ENCODE results near the gene RIPK4.
"Not testable (repeated sequence)": the region's sequence is repeated elsewhere in the genome, so short reads cannot be mapped to it uniquely, and the experiment has no call there.

Gene RIPK4

DNA sequence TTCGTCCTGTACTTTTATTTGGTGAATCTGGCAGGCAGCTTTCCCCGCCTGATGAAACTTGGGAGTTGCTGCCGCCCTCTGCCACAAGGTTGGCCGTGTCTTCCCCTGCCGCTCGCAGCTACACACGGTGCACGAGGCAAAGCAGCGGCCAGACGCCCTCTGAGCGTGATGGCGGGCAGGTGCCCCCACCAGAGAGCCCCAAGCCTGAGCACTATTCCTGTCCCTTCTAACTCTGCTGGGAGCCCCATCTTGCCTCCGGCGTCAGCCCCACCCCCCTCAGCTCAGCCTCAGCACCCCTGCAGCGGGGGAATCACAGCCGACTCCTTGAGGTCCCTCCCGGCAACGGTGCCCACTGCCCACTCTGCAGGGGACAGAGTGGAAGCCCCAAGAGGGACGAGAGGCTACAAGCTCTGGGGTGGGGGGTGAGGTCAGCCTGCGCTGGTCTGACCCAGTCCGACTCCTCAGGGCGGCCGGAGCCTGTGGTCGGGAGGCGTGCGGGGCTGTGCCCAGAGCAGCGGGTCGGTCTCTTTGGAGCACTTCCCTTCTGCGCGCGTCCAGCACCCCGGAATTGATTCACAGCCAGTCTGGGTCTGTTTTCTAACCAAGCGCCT lies 41.3 kb downstream of the RIPK4 start:
- H3K4me3 ChIP-seq (ENCODE audit: low read depth, low read length) = no peak overlapping the region
- DNase-seq (ENCODE audit: low read depth) = no peak
- TF ChIP-seq, protein P1, sequence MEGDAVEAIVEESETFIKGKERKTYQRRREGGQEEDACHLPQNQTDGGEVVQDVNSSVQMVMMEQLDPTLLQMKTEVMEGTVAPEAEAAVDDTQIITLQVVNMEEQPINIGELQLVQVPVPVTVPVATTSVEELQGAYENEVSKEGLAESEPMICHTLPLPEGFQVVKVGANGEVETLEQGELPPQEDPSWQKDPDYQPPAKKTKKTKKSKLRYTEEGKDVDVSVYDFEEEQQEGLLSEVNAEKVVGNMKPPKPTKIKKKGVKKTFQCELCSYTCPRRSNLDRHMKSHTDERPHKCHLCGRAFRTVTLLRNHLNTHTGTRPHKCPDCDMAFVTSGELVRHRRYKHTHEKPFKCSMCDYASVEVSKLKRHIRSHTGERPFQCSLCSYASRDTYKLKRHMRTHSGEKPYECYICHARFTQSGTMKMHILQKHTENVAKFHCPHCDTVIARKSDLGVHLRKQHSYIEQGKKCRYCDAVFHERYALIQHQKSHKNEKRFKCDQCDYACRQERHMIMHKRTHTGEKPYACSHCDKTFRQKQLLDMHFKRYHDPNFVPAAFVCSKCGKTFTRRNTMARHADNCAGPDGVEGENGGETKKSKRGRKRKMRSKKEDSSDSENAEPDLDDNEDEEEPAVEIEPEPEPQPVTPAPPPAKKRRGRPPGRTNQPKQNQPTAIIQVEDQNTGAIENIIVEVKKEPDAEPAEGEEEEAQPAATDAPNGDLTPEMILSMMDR (IDR thresholded peaks at IDR 0.05; ENCODE audit: insufficient read depth, low read depth, low read length, missing control alignments) = no peak

DNA sequence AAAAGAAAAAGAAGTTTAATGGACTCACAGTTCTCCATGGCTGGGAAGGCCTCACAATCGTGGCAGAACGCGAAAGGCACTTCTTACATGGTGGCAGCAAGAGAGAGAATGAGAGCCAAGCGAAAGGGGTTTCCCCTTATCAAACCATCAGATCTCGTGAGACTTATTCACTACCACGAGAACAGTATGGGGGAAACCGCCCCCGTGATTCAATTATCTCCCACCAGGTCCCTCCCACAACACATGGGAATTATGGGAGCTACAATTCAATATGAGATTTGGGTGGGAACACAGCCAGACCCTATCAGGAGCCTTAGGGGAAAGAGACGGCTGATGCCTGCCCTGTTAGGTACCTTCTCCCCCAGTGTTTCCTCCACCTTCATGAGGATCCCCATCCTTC lies 43.0 kb downstream of the RIPK4 start:
- not testable (repeated sequence) for H3K4me3 ChIP-seq (ENCODE audit: low read depth, low read length); DNase-seq (ENCODE audit: low read depth)

DNA sequence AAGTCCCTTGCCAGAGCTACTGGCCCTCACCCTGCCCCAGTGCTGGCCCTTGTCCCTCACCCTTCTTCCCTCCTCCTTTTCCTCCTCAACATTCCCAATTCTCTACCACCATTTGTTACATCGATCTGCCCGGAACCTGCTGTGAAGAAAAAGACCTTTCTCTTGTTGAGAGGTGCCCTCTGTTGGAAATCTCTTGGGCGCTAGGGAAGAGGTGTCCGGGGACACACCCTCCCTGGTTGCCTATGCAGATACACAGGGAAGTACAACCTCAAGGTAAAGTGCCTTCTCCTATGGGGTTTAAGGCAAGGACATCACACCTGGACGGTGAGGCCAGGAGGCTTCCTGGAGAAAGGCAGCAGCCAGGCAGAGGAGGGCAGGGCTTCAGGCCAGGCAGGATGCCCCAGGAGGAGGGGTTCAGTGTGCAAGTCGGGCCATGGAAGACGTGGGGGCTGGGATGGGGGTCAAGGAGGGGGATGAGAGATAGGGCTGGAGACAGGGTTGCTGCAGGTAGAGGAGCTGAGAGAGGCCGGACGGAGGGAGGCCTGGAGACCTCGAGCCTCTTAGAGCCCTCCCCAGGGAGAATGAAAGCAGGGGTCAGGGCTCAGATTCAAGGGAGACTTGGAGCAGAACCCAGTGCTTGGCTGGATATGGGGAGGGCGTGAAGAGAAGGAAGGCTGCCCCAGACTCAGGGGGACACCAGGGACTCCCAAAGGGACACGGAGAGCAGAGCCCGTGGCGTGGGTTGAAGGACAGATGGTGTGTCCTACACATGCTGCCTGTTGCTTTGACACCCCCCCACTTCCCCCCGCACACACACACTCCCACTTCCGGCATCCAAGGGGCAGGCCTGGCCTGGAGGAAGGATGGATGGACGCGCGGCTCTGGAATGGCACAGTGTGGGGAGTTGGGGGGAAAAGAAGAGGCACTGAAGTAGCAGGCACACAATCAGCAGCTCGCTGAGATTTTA lies 44.5 kb downstream of the RIPK4 start:
- no peak for DNase-seq (ENCODE audit: low read depth)
- TF ChIP-seq, protein P1 (IDR thresholded peaks at IDR 0.05; ENCODE audit: insufficient read depth, low read depth, low read length, missing control alignments) = no peak

DNA sequence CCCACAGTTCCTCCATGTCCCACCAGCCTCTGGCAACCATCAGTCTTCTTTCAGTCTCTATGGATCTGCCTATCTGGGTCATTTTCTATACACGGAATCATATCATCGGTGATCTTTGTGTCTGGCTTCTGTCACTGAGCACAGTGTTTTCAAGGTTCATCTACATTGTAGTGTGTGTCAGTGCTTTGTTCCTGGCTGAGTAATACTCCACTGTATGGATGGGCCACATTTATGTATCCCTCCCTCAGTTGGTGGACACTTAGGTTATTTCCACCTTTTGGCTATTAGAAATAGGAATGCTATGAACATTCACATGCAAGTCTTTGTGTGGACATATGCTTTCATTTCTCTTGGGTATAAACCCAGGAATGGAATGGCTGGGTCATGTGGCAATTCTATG lies 46.6 kb downstream of the RIPK4 start:
- no peak for DNase-seq (ENCODE audit: low read depth)
- TF ChIP-seq, protein P1 (IDR thresholded peaks at IDR 0.05; ENCODE audit: insufficient read depth, low read depth, low read length, missing control alignments) = no peak
- H3K4me3 ChIP-seq (ENCODE audit: low read depth, low read length) = no peak overlapping the region

More for the DNA sequence above, 44.5 kb downstream of the RIPK4 start:
- no peak overlapping the region for H3K4me3 ChIP-seq (ENCODE audit: low read depth, low read length)

DNA sequence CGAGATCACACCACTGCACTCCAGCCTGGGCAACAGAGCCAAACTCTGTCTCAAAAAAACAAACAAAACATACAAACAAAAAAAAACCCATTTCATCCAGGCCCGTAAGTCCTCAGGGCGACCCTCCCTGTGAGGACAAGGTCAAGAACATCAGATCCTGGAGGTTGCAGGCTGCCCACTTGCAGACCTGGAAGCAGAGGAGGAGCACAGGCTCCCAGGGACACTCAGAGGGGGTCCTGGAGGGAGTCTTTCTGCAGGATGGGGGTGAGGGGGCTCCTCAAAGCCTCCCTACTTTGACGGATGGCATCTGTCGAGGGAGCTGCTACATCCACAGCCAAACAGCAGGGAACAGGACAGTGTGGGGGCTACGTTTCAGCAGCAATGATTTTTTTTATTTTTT lies 47.2 kb downstream of the RIPK4 start:
- no peak overlapping the region for H3K4me3 ChIP-seq (ENCODE audit: low read depth, low read length)
- TF ChIP-seq, protein P1 (IDR thresholded peaks at IDR 0.05; ENCODE audit: insufficient read depth, low read depth, low read length, missing control alignments) = no peak
- no peak for DNase-seq (ENCODE audit: low read depth)

DNA sequence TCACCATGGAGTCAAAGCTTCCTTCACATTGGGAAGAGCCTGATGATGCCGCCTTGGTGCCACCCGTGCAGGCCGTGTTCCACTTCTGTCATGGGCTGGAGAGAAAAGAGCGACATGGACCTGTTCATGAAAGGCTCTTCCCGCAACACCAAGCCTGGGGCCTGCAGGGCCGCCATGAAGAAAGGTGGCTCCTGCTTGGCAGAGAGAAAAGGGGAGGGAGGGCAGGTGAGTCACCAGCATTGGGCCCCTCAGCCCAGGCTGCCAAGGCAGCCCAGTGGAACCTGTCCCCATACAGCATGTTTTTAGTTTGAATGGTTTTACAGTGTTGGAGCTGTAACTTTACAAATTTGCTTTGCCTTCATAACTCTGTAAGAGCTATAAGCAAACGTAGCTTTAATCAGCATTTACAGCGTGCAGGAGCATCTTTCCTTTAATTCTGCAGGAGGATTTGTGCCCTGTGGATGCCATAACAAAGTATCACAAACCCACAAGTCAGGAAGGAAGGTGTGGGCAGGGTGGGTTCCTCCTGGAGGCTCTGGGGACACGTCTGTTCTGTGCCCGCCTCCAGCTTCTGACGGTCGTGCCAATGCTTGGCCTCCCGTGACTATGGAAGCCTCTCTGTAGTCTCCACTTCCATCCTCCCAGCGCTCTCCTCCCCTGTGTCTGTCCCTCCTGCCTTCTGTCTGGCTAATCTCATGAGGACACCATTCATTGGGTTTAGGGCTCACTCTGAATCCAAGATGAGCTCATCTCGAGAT lies 49.1 kb downstream of the RIPK4 start:
- TF ChIP-seq, protein P1 (IDR thresholded peaks at IDR 0.05; ENCODE audit: insufficient read depth, low read depth, low read length, missing control alignments) = no peak
- no peak overlapping the region for H3K4me3 ChIP-seq (ENCODE audit: low read depth, low read length)
- no peak for DNase-seq (ENCODE audit: low read depth)

DNA sequence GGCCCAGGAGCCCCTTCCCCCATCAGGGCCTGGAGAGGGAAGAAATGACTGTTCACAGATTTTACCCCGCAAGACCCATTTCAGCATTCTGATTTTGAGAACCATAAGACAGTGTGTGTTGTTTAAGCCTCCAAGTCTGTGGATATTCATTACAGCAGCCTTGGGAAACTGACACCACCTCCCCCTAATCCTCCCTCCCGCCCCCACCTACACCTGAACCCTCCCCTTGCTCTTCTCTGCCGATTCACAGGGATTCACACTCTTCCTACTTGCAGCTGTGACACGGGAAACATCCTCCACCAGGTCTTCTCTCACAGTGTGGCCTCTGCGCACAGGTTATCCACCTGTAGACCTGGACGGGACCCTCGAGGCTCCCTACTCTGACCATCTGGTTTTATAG lies 50.1 kb downstream of the RIPK4 start:
- H3K4me3 ChIP-seq (ENCODE audit: low read depth, low read length) = no peak overlapping the region
- no peak for DNase-seq (ENCODE audit: low read depth)

More for the DNA sequence above, 50.1 kb downstream of the RIPK4 start:
- TF ChIP-seq, protein P1 (IDR thresholded peaks at IDR 0.05; ENCODE audit: insufficient read depth, low read depth, low read length, missing control alignments) = no peak

Measured in GM12865 (cell line).